WTC11 (cell line): Measurements from ENCODE around the gene ZNF407. TPM values are rescaled to one million over a fixed set of nuclear protein-coding genes. Genes with fewer than 3 reads are reported as not detected.

Source experiments
- ATAC-seq: fragments of 200-7000 bp; cut with Tn5 transposase; 2 replicates; pipeline ENCODE4 v1.10.0; 2021; ENCODE audit warnings: mild to moderate bottlenecking, moderate library complexity
- CTCF ChIA-PET: fragments of 300-600 bp; sonication (Branson Sonifier 250); formaldehyde crosslinking; loops from one replicate; lab custom pipeline; 2021; ENCODE audit warnings: antibody characterized with exemption; lab: Charles Lee
- POLR2A ChIA-PET: fragments of 350-600 bp; sonication (Branson Sonifier 250); formaldehyde crosslinking; loops from one replicate; lab custom pipeline; 2021; ENCODE audit warnings: antibody characterized with exemption; lab: Charles Lee
- DNase-seq: peaks from one replicate; pipeline ENCODE4 v3.0.0; 2021; ENCODE audit warnings: low spot score
- H3K27ac Mint-ChIP-seq: 2 replicates; pipeline ENCODE4 v1.8.0; 2021; ENCODE audit warnings: mixed read lengths
- H3K27me3 Mint-ChIP-seq: 2 replicates; pipeline ENCODE4 v1.8.0; 2021; ENCODE audit warnings: low read depth, mild to moderate bottlenecking, moderate library complexity, mixed read lengths
- H3K36me3 Mint-ChIP-seq: 2 replicates; pipeline ENCODE4 v1.8.0; 2021; ENCODE audit warnings: mixed read lengths
- H3K4me1 Mint-ChIP-seq: 2 replicates; pipeline ENCODE4 v1.8.0; 2022; ENCODE audit warnings: mixed read lengths
- H3K4me3 Mint-ChIP-seq: 2 replicates; pipeline ENCODE4 v1.8.0; 2021; ENCODE audit warnings: mild to moderate bottlenecking, moderate library complexity, mixed read lengths
- H3K9me3 Mint-ChIP-seq: 2 replicates; pipeline ENCODE4 v1.8.0; 2021; ENCODE audit warnings: mixed read lengths
- ARID4B ChIP-seq: sonication (generic); formaldehyde crosslinking; IDR thresholded peaks from 2 replicates; pipeline ENCODE4 v1.8.0; 2023; ENCODE audit warnings: missing genetic modification reagents, mild to moderate bottlenecking, borderline replicate concordance
- ESRRA ChIP-seq: sonication (generic); formaldehyde crosslinking; IDR thresholded peaks from 2 replicates; pipeline ENCODE4 v1.8.1; 2022; ENCODE audit warnings: mild to moderate bottlenecking, missing genetic modification reagents, borderline replicate concordance
- FOXP4 ChIP-seq: sonication (generic); formaldehyde crosslinking; IDR thresholded peaks from 2 replicates; pipeline ENCODE4 v1.8.0; 2022; ENCODE audit warnings: mild to moderate bottlenecking, missing genetic modification reagents
- GABPB1 ChIP-seq: sonication (generic); formaldehyde crosslinking; IDR thresholded peaks from 2 replicates; pipeline ENCODE4 v1.8.1; 2023; ENCODE audit warnings: mild to moderate bottlenecking, missing genetic modification reagents
- KAT7 ChIP-seq: sonication (generic); formaldehyde crosslinking; IDR thresholded peaks from 2 replicates; pipeline ENCODE4 v1.8.1; 2023; ENCODE audit warnings: missing genetic modification reagents, mild to moderate bottlenecking, borderline replicate concordance
- MXD4 ChIP-seq: fragments of 250-450 bp; sonication (Bioruptor Pico); IDR thresholded peaks from 2 replicates; pipeline ENCODE4 v1.8.0; 2021; ENCODE audit warnings: mild to moderate bottlenecking, moderate library complexity, borderline replicate concordance
- NR2C2 ChIP-seq: sonication (generic); formaldehyde crosslinking; IDR thresholded peaks from 2 replicates; pipeline ENCODE4 v1.8.0; 2022; ENCODE audit warnings: mild to moderate bottlenecking, missing genetic modification reagents
- PREB ChIP-seq: sonication (generic); formaldehyde crosslinking; IDR thresholded peaks from 2 replicates; pipeline ENCODE4 v1.8.1; 2022; ENCODE audit warnings: mild to moderate bottlenecking, missing genetic modification reagents, moderate library complexity, borderline replicate concordance
- SOX15 ChIP-seq: fragments of 250-450 bp; sonication (Bioruptor Pico); IDR thresholded peaks from 2 replicates; pipeline ENCODE4 v1.9.0; 2021; ENCODE audit warnings: mild to moderate bottlenecking
- SP1 ChIP-seq: sonication (generic); formaldehyde crosslinking; conservative IDR thresholded peaks from 2 replicates; pipeline ENCODE4 v1.8.1; 2022; ENCODE audit warnings: missing genetic modification reagents
- ZNF317 ChIP-seq: sonication (generic); formaldehyde crosslinking; IDR thresholded peaks from 2 replicates; pipeline ENCODE4 v1.8.1; 2023; ENCODE audit warnings: low read depth, mild to moderate bottlenecking, moderate library complexity, missing genetic modification reagents, borderline replicate concordance
- ZNF512 ChIP-seq: sonication (generic); formaldehyde crosslinking; IDR thresholded peaks from 2 replicates; pipeline ENCODE4 v1.8.1; 2022; ENCODE audit warnings: missing genetic modification reagents, borderline replicate concordance
- ZNF532 ChIP-seq: fragments of 250-450 bp; sonication (Bioruptor Pico); IDR thresholded peaks from 2 replicates; pipeline ENCODE4 v1.9.0; 2021; ENCODE audit warnings: mild to moderate bottlenecking, borderline replicate concordance
- total RNA-seq: library from RNA; stranded (reverse); gene quantifications from 3 replicates; pipeline ENCODE4 v1.2.3, GENCODE V29; 2021
- TF ChIP-seq, protein P1 (sequence below): fragments of 200-600 bp; IDR thresholded peaks from 2 replicates; pipeline ENCODE4 v1.8.0; 2022; ENCODE audit warnings: antibody characterized with exemption
- TF ChIP-seq, protein P2 (sequence below): sonication (generic); formaldehyde crosslinking; conservative IDR thresholded peaks from 2 replicates; pipeline ENCODE4 v1.8.1; 2022; ENCODE audit warnings: mild to moderate bottlenecking, missing genetic modification reagents
- TF ChIP-seq, protein P3 (sequence below): sonication (generic); formaldehyde crosslinking; IDR thresholded peaks from 2 replicates; pipeline ENCODE4 v1.8.1; 2022; ENCODE audit warnings: mild to moderate bottlenecking, moderate library complexity, missing genetic modification reagents

ZNF407 gene
- total RNA-seq, 1 experiment from 2014 or later = 6.5 TPM

DNA sequence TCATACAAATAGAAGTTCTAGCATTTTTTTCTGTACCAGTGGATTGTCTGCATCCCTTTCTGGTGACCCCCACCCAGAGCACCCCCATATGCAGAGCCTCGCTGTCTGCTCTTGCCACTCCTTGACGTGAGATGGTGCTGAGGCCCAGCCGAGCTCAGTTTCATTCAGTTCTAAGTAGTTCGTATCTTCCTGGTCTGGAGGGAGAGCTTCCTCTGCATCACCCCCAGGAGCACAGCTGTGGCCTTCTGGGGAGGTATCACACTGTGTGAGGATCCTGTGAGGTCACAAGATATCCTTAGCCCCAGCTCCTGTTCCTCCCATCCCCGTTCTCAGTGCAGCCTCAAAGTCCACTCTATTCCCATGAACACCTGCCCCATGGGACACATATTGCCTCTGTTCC is 478.6 kb downstream of the ZNF407 start (continued):
- TF ChIP-seq ARID4B (no peak), ZNF317 (no peak), NR2C2 (CRISPR knock-in tag) (no peak), ESRRA (CRISPR knock-in tag) (no peak)
- TF ChIP-seq, protein P1, sequence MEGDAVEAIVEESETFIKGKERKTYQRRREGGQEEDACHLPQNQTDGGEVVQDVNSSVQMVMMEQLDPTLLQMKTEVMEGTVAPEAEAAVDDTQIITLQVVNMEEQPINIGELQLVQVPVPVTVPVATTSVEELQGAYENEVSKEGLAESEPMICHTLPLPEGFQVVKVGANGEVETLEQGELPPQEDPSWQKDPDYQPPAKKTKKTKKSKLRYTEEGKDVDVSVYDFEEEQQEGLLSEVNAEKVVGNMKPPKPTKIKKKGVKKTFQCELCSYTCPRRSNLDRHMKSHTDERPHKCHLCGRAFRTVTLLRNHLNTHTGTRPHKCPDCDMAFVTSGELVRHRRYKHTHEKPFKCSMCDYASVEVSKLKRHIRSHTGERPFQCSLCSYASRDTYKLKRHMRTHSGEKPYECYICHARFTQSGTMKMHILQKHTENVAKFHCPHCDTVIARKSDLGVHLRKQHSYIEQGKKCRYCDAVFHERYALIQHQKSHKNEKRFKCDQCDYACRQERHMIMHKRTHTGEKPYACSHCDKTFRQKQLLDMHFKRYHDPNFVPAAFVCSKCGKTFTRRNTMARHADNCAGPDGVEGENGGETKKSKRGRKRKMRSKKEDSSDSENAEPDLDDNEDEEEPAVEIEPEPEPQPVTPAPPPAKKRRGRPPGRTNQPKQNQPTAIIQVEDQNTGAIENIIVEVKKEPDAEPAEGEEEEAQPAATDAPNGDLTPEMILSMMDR = no peak

GRCh38 chr18:75081486-75081885 is 483.8 kb downstream of the ZNF407 start:
- Mint-ChIP-seq H3K27me3 (no peaks in the 10 kb centered on the region; the same call in 1 of the 2 replicates), H3K36me3 (peaks cover 10% of the 10 kb centered on the region), H3K4me1 (no peaks in the 10 kb centered on the region), H3K9me3 (peaks cover 46% of the 10 kb centered on the region), H3K4me3 (no peak overlapping the region), H3K27ac (no peak overlapping the region)
- ChIA-PET CTCF (no interaction called here), POLR2A (no interaction called here)
- TF ChIP-seq, protein P2, sequence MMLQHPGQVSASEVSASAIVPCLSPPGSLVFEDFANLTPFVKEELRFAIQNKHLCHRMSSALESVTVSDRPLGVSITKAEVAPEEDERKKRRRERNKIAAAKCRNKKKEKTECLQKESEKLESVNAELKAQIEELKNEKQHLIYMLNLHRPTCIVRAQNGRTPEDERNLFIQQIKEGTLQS (CRISPR knock-in tag) = no peak
- TF ChIP-seq MXD4 (CRISPR knock-in tag) = no peak
- TF ChIP-seq ZNF532 (CRISPR knock-in tag) = no peak
- ATAC-seq = no peak
- no peak for DNase-seq

GRCh38 chr18:75083131-75083530 is 485.5 kb downstream of the ZNF407 start:
- no peak overlapping the region for H3K27ac Mint-ChIP-seq
- ChIA-PET POLR2A (no interaction called here), CTCF (no interaction called here)
- ATAC-seq (no peak), DNase-seq (no peak)
- H3K9me3 Mint-ChIP-seq = peaks cover 39% of the 10 kb centered on the region
- no peaks in the 10 kb centered on the region; the same call in 1 of the 2 replicates for H3K27me3 Mint-ChIP-seq
- H3K4me3 Mint-ChIP-seq = no peak overlapping the region
- no peaks in the 10 kb centered on the region for H3K4me1 Mint-ChIP-seq
- H3K36me3 Mint-ChIP-seq = peaks cover 11% of the 10 kb centered on the region
- TF ChIP-seq FOXP4 (CRISPR knock-in tag) = no peak
- no peak for TF ChIP-seq ZNF512 (CRISPR knock-in tag)
- TF ChIP-seq KAT7 (CRISPR knock-in tag) = no peak
- TF ChIP-seq SP1 (CRISPR knock-in tag) = no peak
- TF ChIP-seq PREB (CRISPR knock-in tag) = no peak
- TF ChIP-seq, protein P3, sequence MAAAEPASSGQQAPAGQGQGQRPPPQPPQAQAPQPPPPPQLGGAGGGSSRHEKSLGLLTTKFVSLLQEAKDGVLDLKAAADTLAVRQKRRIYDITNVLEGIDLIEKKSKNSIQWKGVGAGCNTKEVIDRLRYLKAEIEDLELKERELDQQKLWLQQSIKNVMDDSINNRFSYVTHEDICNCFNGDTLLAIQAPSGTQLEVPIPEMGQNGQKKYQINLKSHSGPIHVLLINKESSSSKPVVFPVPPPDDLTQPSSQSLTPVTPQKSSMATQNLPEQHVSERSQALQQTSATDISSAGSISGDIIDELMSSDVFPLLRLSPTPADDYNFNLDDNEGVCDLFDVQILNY (CRISPR knock-in tag) = no peak
- no peak for TF ChIP-seq SOX15 (CRISPR knock-in tag)
- no peak for TF ChIP-seq GABPB1 (CRISPR knock-in tag)
- no peak for TF ChIP-seq MXD4 (CRISPR knock-in tag)
